HepG2 (cell line): ENCODE data around the gene SHBG. TPM values are rescaled to one million over a fixed set of nuclear protein-coding genes. Genes with fewer than 3 reads are reported as not detected.

Experiments used
- ARID5B ChIP-seq: IDR thresholded peaks from 2 replicates; pipeline ENCODE4 v1.4.0; 2020; ENCODE audit warnings: mild to moderate bottlenecking, missing genetic modification reagents
- BORCS8-MEF2B ChIP-seq: sonication (generic); formaldehyde crosslinking; IDR thresholded peaks from 2 replicates; pipeline ENCODE4 v1.8.0; 2022; ENCODE audit warnings: mild to moderate bottlenecking, missing genetic modification reagents
- CBX5 ChIP-seq: sonication (generic); formaldehyde crosslinking; IDR thresholded peaks from 2 replicates; pipeline ENCODE4 v1.4.0; 2020; ENCODE audit warnings: missing genetic modification reagents, borderline replicate concordance
- DPF2 ChIP-seq: sonication (generic); formaldehyde crosslinking; IDR thresholded peaks from 2 replicates; pipeline ENCODE4 v1.4.0; 2020; ENCODE audit warnings: mild to moderate bottlenecking, low read depth, missing genetic modification reagents, borderline replicate concordance
- ETV5 ChIP-seq: IDR thresholded peaks from 2 replicates; pipeline ENCODE4 v1.6.1; 2018; ENCODE audit warnings: missing biosample characterization, missing genetic modification reagents, inconsistent platforms, borderline replicate concordance
- EZH2 ChIP-seq: conservative IDR thresholded peaks from 2 replicates; pipeline ENCODE4 v1.6.1; 2012; ENCODE audit warnings: mild to moderate bottlenecking, low read depth, low read length, moderate library complexity
- REPIN1 ChIP-seq: sonication (generic); formaldehyde crosslinking; IDR thresholded peaks from 2 replicates; pipeline ENCODE4 v1.8.0; 2022; ENCODE audit warnings: missing genetic modification reagents, low read depth, mild to moderate bottlenecking, borderline replicate concordance
- RNF2 ChIP-seq: fragments of 450-650 bp; conservative IDR thresholded peaks from 2 replicates; pipeline ENCODE4 v1.6.1; 2016; ENCODE audit warnings: low read depth
- TOE1 ChIP-seq: sonication (generic); formaldehyde crosslinking; IDR thresholded peaks from 2 replicates; pipeline ENCODE4 v1.4.0; 2020; ENCODE audit warnings: mild to moderate bottlenecking, missing genetic modification reagents
- TRIM24 ChIP-seq: sonication (generic); formaldehyde crosslinking; IDR thresholded peaks from 2 replicates; pipeline ENCODE4 v1.8.0; 2022; ENCODE audit warnings: mild to moderate bottlenecking, missing genetic modification reagents
- XRCC5 ChIP-seq: fragments of 200-400 bp; formaldehyde crosslinking; optimal IDR thresholded peaks from 2 replicates; pipeline ENCODE3; 2017; ENCODE audit warnings: mild to moderate bottlenecking, low read length
- ZBTB7A ChIP-seq: sonication (generic); formaldehyde crosslinking; IDR thresholded peaks from 2 replicates; pipeline ENCODE4 v1.8.0; 2022; ENCODE audit warnings: mild to moderate bottlenecking, missing genetic modification reagents
- ZNF205 ChIP-seq: IDR thresholded peaks from 2 replicates; pipeline ENCODE4 v1.6.1; 2018; ENCODE audit warnings: missing biosample characterization, missing genetic modification reagents
- ZNF564 ChIP-seq: sonication (generic); formaldehyde crosslinking; IDR thresholded peaks from 2 replicates; pipeline ENCODE4 v1.8.1; 2023; ENCODE audit warnings: mild to moderate bottlenecking, missing genetic modification reagents
- ZNF609 ChIP-seq: sonication (generic); formaldehyde crosslinking; IDR thresholded peaks from 2 replicates; pipeline ENCODE4 v1.4.0; 2020; ENCODE audit warnings: mild to moderate bottlenecking, missing genetic modification reagents, borderline replicate concordance
- ZNF766 ChIP-seq: sonication (generic); formaldehyde crosslinking; IDR thresholded peaks from 2 replicates; pipeline ENCODE4 v1.5.0; 2020; ENCODE audit warnings: missing genetic modification reagents, borderline replicate concordance
- polyA plus RNA-seq, 8 experiments: library from polyadenylated mRNA; depleted of rRNA in 3 of 8; stranded (reverse) in 7 of 8; unstranded in 1 of 8; fragments of >200 nt; fragmentation: Illumina TruSeq in 4 of 8; extraction: Trizol in 4 of 8; gene quantifications; 2 replicates each; pipeline versions ENCODE4 v1.2.1 to v1.2.3, GENCODE V29; 2011 to 2016; ENCODE audit warnings: low read depth in 4 of 8, missing spikeins in 1 of 8, mixed read lengths in 1 of 8; ENCODE audit not compliant: insufficient read depth in 1 of 8
- total RNA-seq, 5 experiments: library from RNA; depleted of rRNA; stranded (reverse); fragments of >200 nt; fragmentation: Illumina TruSeq; extraction: Trizol; gene quantifications; 2 replicates each; pipeline ENCODE4 v1.2.3, GENCODE V29; 2016; ENCODE audit warnings: low read depth in 1 of 5
- TF ChIP-seq, protein P1 (sequence below): IDR thresholded peaks from 2 replicates; pipeline ENCODE4 v1.6.1; 2016; ENCODE audit warnings: low read depth, control low read depth
- TF ChIP-seq, protein P2 (sequence below): sonication (generic); formaldehyde crosslinking; IDR thresholded peaks from 2 replicates; pipeline ENCODE4 v1.5.0; 2020; ENCODE audit warnings: mild to moderate bottlenecking, low read depth, missing genetic modification reagents, borderline replicate concordance

The SHBG gene
- total and polyA plus RNA-seq, 2 of the 13 experiments (the other 11 are each of a cell fraction or from before 2014, with no cell fraction given), result 4.0 to 6.1 TPM

- peak; percentile 46; the same call in 1 of the 2 replicates for TF ChIP-seq ARID5B
- TF ChIP-seq, protein P1, sequence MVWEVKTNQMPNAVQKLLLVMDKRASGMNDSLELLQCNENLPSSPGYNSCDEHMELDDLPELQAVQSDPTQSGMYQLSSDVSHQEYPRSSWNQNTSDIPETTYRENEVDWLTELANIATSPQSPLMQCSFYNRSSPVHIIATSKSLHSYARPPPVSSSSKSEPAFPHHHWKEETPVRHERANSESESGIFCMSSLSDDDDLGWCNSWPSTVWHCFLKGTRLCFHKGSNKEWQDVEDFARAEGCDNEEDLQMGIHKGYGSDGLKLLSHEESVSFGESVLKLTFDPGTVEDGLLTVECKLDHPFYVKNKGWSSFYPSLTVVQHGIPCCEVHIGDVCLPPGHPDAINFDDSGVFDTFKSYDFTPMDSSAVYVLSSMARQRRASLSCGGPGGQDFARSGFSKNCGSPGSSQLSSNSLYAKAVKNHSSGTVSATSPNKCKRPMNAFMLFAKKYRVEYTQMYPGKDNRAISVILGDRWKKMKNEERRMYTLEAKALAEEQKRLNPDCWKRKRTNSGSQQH (CRISPR knock-in tag), result peak; percentile 95
- peak; percentile 78 for TF ChIP-seq REPIN1 (CRISPR knock-in tag)
- peak; percentile 76; the same call in 1 of the 2 replicates for TF ChIP-seq RNF2
- TF ChIP-seq XRCC5, result peak; percentile 67
- TF ChIP-seq ETV5 (CRISPR knock-in tag), result no peak; the same call in 1 of the 2 replicates
- peak; percentile 72; the same call in 1 of the 2 replicates for TF ChIP-seq ZNF564 (CRISPR knock-in tag)
- peak; percentile 71; the same call in 1 of the 2 replicates for TF ChIP-seq CBX5 (CRISPR knock-in tag)
- TF ChIP-seq, protein P2, sequence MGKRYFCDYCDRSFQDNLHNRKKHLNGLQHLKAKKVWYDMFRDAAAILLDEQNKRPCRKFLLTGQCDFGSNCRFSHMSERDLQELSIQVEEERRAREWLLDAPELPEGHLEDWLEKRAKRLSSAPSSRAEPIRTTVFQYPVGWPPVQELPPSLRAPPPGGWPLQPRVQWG, result no peak
- TF ChIP-seq ZNF609 (CRISPR knock-in tag), result no peak
- no peak for TF ChIP-seq DPF2 (CRISPR knock-in tag)
- peak; percentile 66 for TF ChIP-seq ZBTB7A (CRISPR knock-in tag)
- peak; percentile 63; the same call in 1 of the 2 replicates for TF ChIP-seq ZNF205
- no peak for TF ChIP-seq TRIM24 (CRISPR knock-in tag)
- TF ChIP-seq ZNF766 (CRISPR knock-in tag), result peak; percentile 71; the same call in 1 of the 2 replicates
- TF ChIP-seq TOE1, result 0 out of 2 replicates have a peak, but pooled peaks have one; percentile 44
- TF ChIP-seq BORCS8-MEF2B, result peak; percentile 70
- no peak for TF ChIP-seq EZH2
Observed at GRCh38 chr17:7583253-7584109, 46.5 kb upstream of the SHBG start, which contains the start of gene MPDU1 (continued).
